OCI-LY3 (cell line): ENCODE data around the gene CFAP99.

Experiments
- CTCF ChIP-seq: fragments of 200-600, 300-600 bp; sonication (generic); IDR thresholded peaks from 2 replicates; pipeline ENCODE4 v1.5.1; 2014; ENCODE audit warnings: antibody characterized with exemption, low read length, low read depth
- EZH2phosphoT487 ChIP-seq: fragments of 200-600 bp; shearing (Covaris generic); IDR thresholded peaks from 2 replicates; pipeline ENCODE4 v1.6.1; 2018; ENCODE audit warnings: antibody characterized with exemption, mixed run types, low read depth

- no peak for TF ChIP-seq EZH2phosphoT487
- no peak for TF ChIP-seq CTCF
Measured at GRCh38 chr4:2399216-2399615, 19.5 kb upstream of the CFAP99 start.
